Smooth muscle cell (in vitro differentiated cells): ENCODE results near the gene SLC41A2. TPM values are rescaled to one million over a fixed set of nuclear protein-coding genes. Genes with fewer than 3 reads are reported as not detected.
"Not testable (repeated sequence)": the region's sequence is repeated elsewhere in the genome, so short reads cannot be mapped to it uniquely, and the experiment has no call there.

Experiments
- DNase-seq: peaks from one replicate; lab custom pipeline; 2025; ENCODE audit not compliant: unreplicated experiment; lab: John Stamatoyannopoulos, UW
- H2AFZ ChIP-seq: fragments of 200-600 bp; sonication (generic); 2 replicates; pipeline ENCODE4 v1.6.0; 2016; ENCODE audit warnings: antibody characterized with exemption, low read depth, mild to moderate bottlenecking
- H3F3A ChIP-seq: fragments of 200-600 bp; sonication (generic); 2 replicates; pipeline ENCODE4 v1.6.0; 2017; ENCODE audit warnings: antibody characterized with exemption, low read depth
- H3K27ac ChIP-seq: fragments of 200-600 bp; sonication (generic); 2 replicates; pipeline ENCODE4 v1.5.1; 2016; ENCODE audit warnings: low read depth, mild to moderate bottlenecking
- H3K27me3 ChIP-seq: fragments of 200-600 bp; sonication (generic); 2 replicates; pipeline ENCODE4 v1.6.1; 2016; ENCODE audit warnings: low read depth, mild to moderate bottlenecking
- H3K36me3 ChIP-seq: fragments of 200-600 bp; sonication (generic); 2 replicates; pipeline ENCODE4 v1.5.1; 2016; ENCODE audit warnings: low read depth
- H3K4me1 ChIP-seq: fragments of 200-600 bp; sonication (generic); 2 replicates; pipeline ENCODE4 v1.5.1; 2016; ENCODE audit warnings: low read depth
- H3K4me2 ChIP-seq: fragments of 200-600 bp; sonication (generic); 2 replicates; pipeline ENCODE4 v1.6.0; 2016; ENCODE audit warnings: mild to moderate bottlenecking
- H3K4me3 ChIP-seq: fragments of 200-600 bp; sonication (generic); 2 replicates; pipeline ENCODE4 v1.5.1; 2016; ENCODE audit warnings: mild to moderate bottlenecking
- H3K79me2 ChIP-seq: fragments of 200-600 bp; sonication (generic); 2 replicates; pipeline ENCODE4 v1.6.0; 2016; ENCODE audit warnings: low read depth, mild to moderate bottlenecking
- H3K9ac ChIP-seq: fragments of 200-600 bp; sonication (generic); 2 replicates; pipeline ENCODE4 v1.6.0; 2016; ENCODE audit warnings: low read depth
- H3K9me3 ChIP-seq: fragments of 200-600 bp; sonication (generic); replicated peaks from 2 replicates; pipeline ENCODE4 v1.5.1; 2016; ENCODE audit warnings: low read depth
- H4K20me1 ChIP-seq: fragments of 200-600 bp; sonication (generic); 2 replicates; pipeline ENCODE4 v1.6.0; 2016; ENCODE audit warnings: low read depth
- CTCF ChIP-seq: fragments of 200-600 bp; sonication (generic); IDR thresholded peaks from 2 replicates; pipeline ENCODE4 v1.5.1; 2017; ENCODE audit warnings: borderline replicate concordance, mild to moderate bottlenecking, antibody characterized with exemption; ENCODE audit not compliant: insufficient read depth, poor library complexity, severe bottlenecking
- WGBS: methylation state at CpG from one replicate; pipeline ENCODE4 v1.1.7; 2016; ENCODE audit warnings: low lambda C conversion rate; 5-methylcytosine and 5-hydroxymethylcytosine counted together
- polyA plus RNA-seq: library from polyadenylated mRNA; unstranded; fragments of >200 nt; fragmentation: Nextera tagmentation; extraction: Ambion mirVana; gene quantifications from 2 replicates; pipeline ENCODE4 v1.2.1, GENCODE V29; 2016
- total RNA-seq: library from RNA; depleted of rRNA; stranded (reverse); fragments of >200 nt; gene quantifications from 2 replicates; pipeline ENCODE4 v1.2.3, GENCODE V29; 2014

The SLC41A2 gene
- total and polyA plus RNA-seq, 2 experiments from 2014 or later: 2.6 to 11.4 TPM

- no peaks in the 10 kb centered on the region for H4K20me1 ChIP-seq
- H3K4me3 ChIP-seq: no peak overlapping the region
- no peaks in the 10 kb centered on the region for H3K9me3 ChIP-seq
- H2AFZ ChIP-seq: no peak overlapping the region
- H3F3A ChIP-seq: no peaks in the 10 kb centered on the region
- H3K4me2 ChIP-seq: no peak overlapping the region
- H3K9ac ChIP-seq: no peak overlapping the region
- TF ChIP-seq CTCF: no peak
- no peaks in the 10 kb centered on the region for H3K27me3 ChIP-seq
- WGBS: 94% methylated on average over 4 of the region's 4 CpGs
- H3K36me3 ChIP-seq: peaks cover 8% of the 10 kb centered on the region
- DNase-seq: no peak
- peaks cover 7% of the 10 kb centered on the region for H3K4me1 ChIP-seq
- peaks cover 20% of the 10 kb centered on the region for H3K79me2 ChIP-seq
- no peak overlapping the region for H3K27ac ChIP-seq
Observed at GRCh38 chr12:104990950-104991349, 32.9 kb upstream of the SLC41A2 start.

GRCh38 chr12:104986022-104986941, 28.2 kb upstream of the SLC41A2 start, which contains the start of gene NOPCHAP1:
TSS of gene NOPCHAP1 (plus strand) at chr12:104986316. CDS start at chr12:104986353, 37 bp downstream.
- Histone ChIP-seq H3K9ac (no peak within 1 kb of the TSS), H3K79me2 (peaks cover 20% of the 10 kb centered on the region), H3K27ac (no peak within 1 kb of the TSS), H3K9me3 (no peaks in the 10 kb centered on the region), H3K4me2 (peak within 1 kb of the TSS; percentile 88), H3K4me3 (peak within 1 kb of the TSS; percentile 85), H2AFZ (peak within 1 kb of the TSS; percentile 94), H3F3A (no peaks in the 10 kb centered on the region), H3K36me3 (no peaks in the 10 kb centered on the region), H4K20me1 (no peaks in the 10 kb centered on the region), H3K27me3 (no peaks in the 10 kb centered on the region), H3K4me1 (peaks cover 7% of the 10 kb centered on the region)
- peak; percentile 75 for DNase-seq
- 3% methylated on average over 59 of the region's 59 CpGs for WGBS
- TF ChIP-seq CTCF: no peak

GRCh38 chr12:104985206-104985605, 27.1 kb upstream of the SLC41A2 start:
- TF ChIP-seq CTCF: no peak
- no peaks in the 10 kb centered on the region for H4K20me1 ChIP-seq
- H3K9ac ChIP-seq: no peak overlapping the region
- peak overlapping the region; percentile 88 for H3K4me2 ChIP-seq
- H2AFZ ChIP-seq: peak overlapping the region; percentile 94
- DNase-seq: no peak
- WGBS: 79% methylated on average over 4 of the region's 4 CpGs
- H3K27ac ChIP-seq: no peak overlapping the region
- no peaks in the 10 kb centered on the region for H3F3A ChIP-seq
- H3K4me3 ChIP-seq: no peak overlapping the region
- H3K27me3 ChIP-seq: no peaks in the 10 kb centered on the region
- peaks cover 20% of the 10 kb centered on the region for H3K79me2 ChIP-seq
- H3K9me3 ChIP-seq: no peaks in the 10 kb centered on the region
- peaks cover 7% of the 10 kb centered on the region for H3K4me1 ChIP-seq
- H3K36me3 ChIP-seq: no peaks in the 10 kb centered on the region

GRCh38 chr12:104977688-104978087, 19.6 kb upstream of the SLC41A2 start:
- DNase-seq, H3K4me2 ChIP-seq, H3K27ac ChIP-seq, H4K20me1 ChIP-seq, H3K79me2 ChIP-seq, H3K9me3 ChIP-seq, H3K4me1 ChIP-seq, H3F3A ChIP-seq, H2AFZ ChIP-seq, H3K9ac ChIP-seq, H3K36me3 ChIP-seq, H3K4me3 ChIP-seq, H3K27me3 ChIP-seq: not testable (repeated sequence)
- 92% methylated on average over 15 of the region's 15 CpGs for WGBS
